Kidney (tissue), 14 donors: Measurements from ENCODE around the gene ZNF750. TPM values are rescaled to one million over a fixed set of nuclear protein-coding genes. Genes with fewer than 3 reads are reported as not detected.
A peak's percentile ranks its signal among the peaks of the same experiment; 100 is the strongest.

Source experiments
- DNase-seq, 5 donors: peaks; one replicate each; pipeline ENCODE4 v3.0.0-alpha.2; 2013 to 2020
- FAIRE-seq: peaks from 2 replicates; lab custom pipeline; 2012; peaks lifted over from hg19 to GRCh38; lab: Jason Lieb, UNC
- H3K27ac ChIP-seq, 2 donors: one replicate each; pipeline ENCODE4 v1.7.0; 2013; ENCODE audit warnings: low read depth in 2 of 2, low read length in 2 of 2, inconsistent platforms in 1 of 2
- H3K27me3 ChIP-seq: one replicate; pipeline ENCODE4 v1.7.1; 2013; ENCODE audit warnings: low read length, inconsistent platforms; ENCODE audit not compliant: control insufficient read depth, insufficient read depth
- H3K36me3 ChIP-seq, 3 donors: one replicate each; pipeline versions ENCODE4 v1.7.0 to v1.7.1; 2013; ENCODE audit warnings: low read length in 3 of 3, control low read depth in 1 of 3, inconsistent platforms in 1 of 3; ENCODE audit not compliant: insufficient read depth in 3 of 3, control insufficient read depth in 2 of 3
- H3K4me1 ChIP-seq, 3 donors: one replicate each; pipeline versions ENCODE4 v1.7.0 to v1.7.1; 2013; ENCODE audit warnings: low read length in 3 of 3, inconsistent platforms in 1 of 3, low read depth in 1 of 3; ENCODE audit not compliant: control insufficient read depth in 2 of 3, insufficient read depth in 2 of 3
- H3K4me3 ChIP-seq, 3 donors: one replicate each; pipeline versions ENCODE4 v1.7.0 to v1.8.1; 2013; ENCODE audit warnings: low read length in 3 of 3, control low read depth in 1 of 3, inconsistent platforms in 1 of 3
- H3K9ac ChIP-seq, 3 donors: one replicate each; pipeline versions ENCODE4 v1.7.0 to v1.7.1; 2013; ENCODE audit warnings: low read length in 3 of 3, control low read depth in 1 of 3, inconsistent platforms in 1 of 3
- H3K9me3 ChIP-seq, 3 donors: one replicate each; pipeline versions ENCODE4 v1.7.0 to v1.7.1; 2013; ENCODE audit warnings: low read length in 3 of 3, control low read depth in 1 of 3, inconsistent platforms in 1 of 3; ENCODE audit not compliant: control insufficient read depth in 2 of 3, insufficient read depth in 1 of 3
- CTCF ChIP-seq: IDR thresholded peaks from 3 replicates; pipeline ENCODE4 v1.5.1; 2012; ENCODE audit warnings: mild to moderate bottlenecking, moderate library complexity, borderline replicate concordance; ENCODE audit not compliant: insufficient read depth; ENCODE audit errors: extremely low read depth
- intact Hi-C: fragments of 100-400 bp; cut with DNase I; formaldehyde crosslinking; loops from one replicate; pipeline ENCODE4 v1.11.1; 2022
- polyA plus RNA-seq: library from polyadenylated mRNA; stranded (reverse); fragments of 350-450 nt; fragmentation: Illumina TruSeq; extraction: RNeasy Lipid Tissue Mini Kit (QIAGEN cat#74804); gene quantifications from one replicate; pipeline ENCODE4 v1.2.3, GENCODE V29; 2014; ENCODE audit warnings: low read depth, low replicate concordance; ENCODE audit not compliant: insufficient read depth
- total RNA-seq: library from RNA; stranded (reverse); fragmentation: NEBNext Ultra II Directional; extraction: Animal tissue kit (Norgen Biotek cat#: 25700); gene quantifications from one replicate; pipeline ENCODE4 v1.2.1, GENCODE V29; 2021
- donor health status: control.
- donor health status: control.
- donor health status: control.
- donor health status: control.
- donor health status: control.
- donor health status: DM: yes; HTN: yes; CAD: no.
- donor health status: Normal renal cell carcinoma (clear cell type).

The ZNF750 gene
- total and polyA plus RNA-seq, 2 donors from 2014 or later: 0.25 to 0.30 TPM

DNA sequence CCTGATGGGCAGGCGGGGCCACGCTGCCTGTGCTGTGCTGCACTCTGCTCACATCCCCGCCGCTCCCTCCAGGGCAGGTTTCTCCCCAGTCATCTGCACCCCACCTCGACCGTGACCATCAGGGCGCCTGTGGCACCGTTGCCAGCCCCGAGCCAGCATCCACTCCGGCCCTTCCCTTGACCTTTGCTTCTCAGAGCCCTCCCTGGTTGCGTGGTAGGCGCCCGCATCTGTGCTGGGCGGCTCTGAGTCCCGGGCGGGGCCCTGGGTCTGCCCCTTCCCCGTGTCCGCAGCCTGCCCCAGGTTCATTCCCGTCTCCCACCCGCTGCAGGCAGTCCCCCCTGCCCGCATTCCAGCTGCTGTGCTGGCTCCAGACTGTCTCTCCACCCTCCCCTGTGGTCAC is 33.2 kb downstream of the ZNF750 start:
- Histone ChIP-seq H3K9me3 (no peaks in the 10 kb centered on the region), H3K9ac (no peak overlapping the region), H3K4me3 (no peak overlapping the region), H3K4me1 (no peaks in the 10 kb centered on the region), H3K36me3 (peaks cover 0 to 11% (median 0%) of the 10 kb centered on the region in 3 donors), H3K27ac (no peak overlapping the region), H3K27me3 (no peaks in the 10 kb centered on the region)
- no peak for TF ChIP-seq CTCF
- FAIRE-seq: no peak
- peak in 2 of 5 donors; percentile 32 to 41 for DNase-seq
- intact Hi-C loops: loop anchor here (10.0 kb wide), 1 partner anchor 108 kb away; no protein-coding TSS in a partner anchor

DNA sequence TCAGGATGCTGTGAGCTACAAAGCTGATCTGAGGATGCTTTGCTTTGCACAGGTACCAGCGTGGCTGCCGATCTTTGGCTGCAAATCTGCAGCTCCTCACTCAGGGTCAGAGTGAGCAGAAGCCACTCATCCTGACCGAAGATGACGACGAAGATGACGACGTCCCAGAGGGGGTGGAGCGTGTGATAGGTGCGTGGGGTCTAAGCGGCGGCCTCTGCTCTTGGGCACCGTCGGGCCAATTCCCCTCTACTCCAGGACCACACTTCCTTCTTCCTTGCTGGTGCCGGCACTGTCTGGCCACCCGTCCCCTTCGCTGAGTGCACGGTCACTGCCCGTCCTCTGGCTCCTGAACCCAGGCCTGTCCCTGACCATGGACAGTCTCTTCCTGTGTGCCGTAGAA is 34.0 kb downstream of the ZNF750 start:
- H3K4me1 ChIP-seq: no peaks in the 10 kb centered on the region
- no peak overlapping the region for H3K27ac ChIP-seq
- no peak for FAIRE-seq
- no peaks in the 10 kb centered on the region for H3K27me3 ChIP-seq
- no peak overlapping the region for H3K4me3 ChIP-seq
- H3K9me3 ChIP-seq: no peaks in the 10 kb centered on the region
- intact Hi-C loops: loop anchor here (10.0 kb wide), 1 partner anchor 109 kb away; no protein-coding TSS in a partner anchor
- TF ChIP-seq CTCF: no peak
- no peak overlapping the region for H3K9ac ChIP-seq
- peak in 1 of 5 donors; percentile 35 for DNase-seq
- H3K36me3 ChIP-seq: peaks cover 0 to 8% (median 3%) of the 10 kb centered on the region in 3 donors

GRCh38 chr17:82805254-82805653 is 34.6 kb downstream of the ZNF750 start:
- H3K27ac ChIP-seq: no peak overlapping the region
- H3K27me3 ChIP-seq: no peaks in the 10 kb centered on the region
- H3K36me3 ChIP-seq: peaks cover 0 to 8% (median 3%) of the 10 kb centered on the region in 3 donors
- FAIRE-seq (no peak), DNase-seq (peak in 1 of 5 donors; percentile 51)
- no peaks in the 10 kb centered on the region for H3K4me1 ChIP-seq
- no peaks in the 10 kb centered on the region for H3K9me3 ChIP-seq
- intact Hi-C loops: loop anchor here (10.0 kb wide), 1 partner anchor 110 kb away; no protein-coding TSS in a partner anchor
- H3K4me3 ChIP-seq: no peak overlapping the region
- no peak for TF ChIP-seq CTCF
- no peak overlapping the region for H3K9ac ChIP-seq
